Activated naive CD4-positive, alpha-beta T cell treated with Interleukin-2 at 50 U/mL for 16 hours (primary cell): ENCODE measurements around the gene TMEM63B.
"Not testable (repeated sequence)": the region's sequence is repeated elsewhere in the genome, so short reads cannot be mapped to it uniquely, and the experiment has no call there.

Experiments
- DNase-seq: peaks from one replicate; pipeline ENCODE4 v3.0.0-alpha.2; 2020

The TMEM63B gene

DNA sequence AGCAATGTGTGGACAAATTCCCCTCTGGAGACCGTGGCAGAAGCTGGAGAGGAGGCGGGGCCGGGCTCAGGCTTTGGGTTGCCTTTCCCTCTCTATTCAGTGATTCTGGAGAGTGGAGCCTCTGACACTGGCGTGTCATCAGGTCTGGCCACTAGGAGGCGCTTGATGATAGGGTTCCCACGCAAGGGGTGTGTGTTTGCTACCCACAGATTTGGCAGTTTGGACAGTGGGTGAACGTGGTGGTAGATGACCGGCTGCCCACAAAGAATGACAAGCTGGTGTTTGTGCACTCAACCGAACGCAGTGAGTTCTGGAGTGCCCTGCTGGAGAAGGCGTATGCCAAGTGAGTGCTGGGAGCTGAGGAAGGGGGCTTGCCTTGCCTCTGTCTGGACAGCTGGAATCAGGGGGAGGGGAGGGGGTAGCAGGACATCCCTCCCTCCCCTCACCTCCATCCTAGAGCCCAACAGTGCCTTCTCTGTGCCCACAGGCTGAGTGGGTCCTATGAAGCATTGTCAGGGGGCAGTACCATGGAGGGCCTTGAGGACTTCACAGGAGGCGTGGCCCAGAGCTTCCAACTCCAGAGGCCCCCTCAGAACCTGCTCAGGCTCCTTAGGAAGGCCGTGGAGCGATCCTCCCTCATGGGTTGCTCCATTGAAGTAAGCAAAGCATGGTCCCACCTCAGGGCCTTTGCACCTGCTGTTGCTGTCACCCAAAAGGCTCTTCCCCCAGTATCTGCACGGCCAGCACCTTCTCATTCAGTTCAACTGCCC is 45.6 kb downstream of the TMEM63B start:
- peak; percentile 81 for DNase-seq

DNA sequence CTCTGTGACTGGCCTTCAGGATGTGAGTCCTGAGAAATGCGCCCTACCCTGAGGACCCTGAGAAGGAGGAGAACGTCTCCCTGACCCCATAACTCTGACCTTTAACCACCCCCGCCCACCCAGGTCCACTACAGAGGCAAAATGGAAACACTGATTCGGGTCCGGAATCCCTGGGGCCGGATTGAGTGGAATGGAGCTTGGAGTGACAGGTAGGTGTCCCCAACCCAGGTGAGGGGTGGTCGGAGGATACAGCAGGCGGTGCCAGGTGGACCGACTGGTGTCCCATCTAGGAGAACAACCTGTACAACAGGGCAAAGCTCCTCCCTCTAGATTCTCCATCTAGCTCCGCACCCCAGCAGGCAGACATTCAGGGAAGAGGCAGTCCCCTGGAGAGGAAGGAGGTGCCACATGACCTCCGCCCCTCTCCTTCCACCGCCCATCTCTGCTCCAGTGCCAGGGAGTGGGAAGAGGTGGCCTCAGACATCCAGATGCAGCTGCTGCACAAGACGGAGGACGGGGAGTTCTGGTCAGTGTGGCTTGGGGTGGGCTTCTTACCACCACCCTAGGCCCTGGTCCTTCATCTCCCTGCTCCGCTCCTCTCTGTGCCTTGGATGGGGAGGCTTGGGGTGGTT is 48.9 kb downstream of the TMEM63B start:
- no peak for DNase-seq

DNA sequence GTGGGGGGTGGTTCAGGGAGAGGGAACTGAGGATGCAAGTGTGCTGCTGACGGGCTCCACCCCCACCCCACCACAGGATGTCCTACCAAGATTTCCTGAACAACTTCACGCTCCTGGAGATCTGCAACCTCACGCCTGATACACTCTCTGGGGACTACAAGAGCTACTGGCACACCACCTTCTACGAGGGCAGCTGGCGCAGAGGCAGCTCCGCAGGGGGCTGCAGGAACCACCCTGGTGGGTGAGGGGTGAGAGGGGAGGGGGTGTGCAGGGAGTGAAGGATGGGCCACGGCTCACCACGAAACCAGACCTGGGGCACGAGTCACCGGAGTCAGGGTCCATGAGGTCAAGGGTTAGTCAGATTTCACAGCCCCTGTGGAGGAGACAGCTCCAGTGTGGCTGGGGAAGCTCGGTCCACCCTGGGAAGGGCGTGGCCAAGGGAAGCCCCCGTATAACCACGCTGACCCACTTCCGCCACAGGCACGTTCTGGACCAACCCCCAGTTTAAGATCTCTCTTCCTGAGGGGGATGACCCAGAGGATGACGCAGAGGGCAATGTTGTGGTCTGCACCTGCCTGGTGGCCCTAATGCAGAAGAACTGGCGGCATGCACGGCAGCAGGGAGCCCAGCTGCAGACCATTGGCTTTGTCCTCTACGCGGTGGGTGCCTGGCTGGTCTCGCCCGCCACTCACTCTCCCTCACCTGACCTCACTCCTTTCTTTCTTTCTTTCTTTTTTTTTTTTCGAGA is 49.6 kb downstream of the TMEM63B start:
- no peak for DNase-seq

DNA sequence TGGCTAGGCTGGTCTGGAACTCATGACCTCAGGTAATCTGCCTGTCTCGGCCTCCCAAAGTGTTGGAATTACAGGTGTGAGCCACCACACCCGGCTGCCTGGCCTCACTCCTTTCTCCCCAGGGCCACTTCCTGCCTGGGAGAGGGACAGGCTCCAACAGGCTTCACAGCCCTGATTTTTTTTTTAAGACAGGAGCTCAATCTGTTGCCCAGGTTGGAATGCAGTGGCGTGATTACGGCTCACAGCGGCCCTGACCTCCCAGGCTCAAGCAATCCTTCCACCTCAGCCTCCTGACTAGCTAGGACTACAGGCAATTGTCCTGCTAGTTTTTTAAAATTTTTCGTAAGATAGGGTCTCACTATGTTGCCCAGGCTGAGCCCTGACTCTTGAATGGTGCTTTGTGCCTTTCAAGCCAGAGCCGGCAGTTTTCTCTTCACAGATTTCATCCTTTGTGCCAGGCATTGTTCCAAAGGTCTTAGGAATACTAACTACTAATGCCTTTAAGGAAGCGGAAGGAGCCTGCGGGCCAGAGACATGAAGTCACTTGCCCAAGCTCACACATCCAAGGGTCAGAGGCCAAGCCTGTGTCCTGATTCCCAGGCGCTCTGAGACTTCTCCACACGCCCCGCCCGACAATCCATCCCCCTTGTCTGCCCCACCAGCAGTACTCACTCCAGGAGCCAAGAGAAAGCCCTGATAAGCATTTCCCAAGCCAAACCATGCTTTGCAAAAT is 50.5 kb downstream of the TMEM63B start:
- DNase-seq: no peak

DNA sequence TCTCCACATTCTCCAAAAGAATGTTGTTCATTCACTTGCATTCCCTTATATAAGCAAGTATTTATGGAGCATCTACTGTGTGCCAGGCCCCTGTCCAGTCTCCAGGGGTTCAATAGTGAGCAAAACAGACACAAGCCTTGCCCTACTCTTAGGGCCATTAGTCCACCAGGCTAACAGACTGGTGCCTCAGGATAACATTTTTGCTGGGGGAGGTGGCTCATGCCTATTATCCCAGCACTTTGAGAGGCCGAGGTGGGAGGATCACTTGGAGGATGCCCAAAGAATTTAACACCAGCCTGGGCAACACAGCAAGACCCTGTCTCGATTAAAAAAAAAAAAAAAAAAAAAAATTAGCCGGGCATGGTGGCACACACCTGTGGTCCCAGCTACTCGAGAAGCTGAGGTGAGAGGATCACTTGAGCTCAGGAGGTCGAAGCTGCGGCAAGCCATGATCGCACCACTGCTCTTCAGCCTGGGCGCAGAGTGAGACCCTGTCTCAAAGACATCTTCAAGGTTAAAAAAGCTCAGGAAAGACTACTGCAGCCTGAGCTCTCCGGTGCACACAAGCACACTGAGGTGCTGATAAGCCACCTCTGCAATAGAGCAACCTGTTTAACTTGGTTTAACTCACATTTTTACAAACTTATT is 51.2 kb downstream of the TMEM63B start:
- DNase-seq: no peak

- no peak for DNase-seq
Observed at GRCh38 chr6:44179072-44179536, 51.8 kb downstream of the TMEM63B start.

DNA sequence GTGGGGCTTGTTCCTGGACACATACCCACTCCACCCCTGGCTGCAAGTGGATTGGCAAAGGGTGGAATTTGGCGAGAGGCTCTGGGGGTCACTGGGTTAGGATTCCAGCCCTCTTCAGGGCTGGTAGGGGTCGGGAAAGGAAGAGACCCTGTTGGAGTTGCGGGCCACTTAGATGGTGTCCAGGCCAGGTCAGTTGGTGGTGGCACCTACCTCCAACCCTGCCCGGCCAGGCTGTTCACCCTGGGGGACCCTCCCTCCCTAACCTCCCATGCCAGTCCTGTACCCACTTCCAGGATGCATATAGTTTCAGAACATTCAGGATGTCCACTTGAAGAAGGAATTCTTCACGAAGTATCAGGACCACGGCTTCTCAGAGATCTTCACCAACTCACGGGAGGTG is 52.3 kb downstream of the TMEM63B start:
- no peak for DNase-seq

GRCh38 chr6:44180406-44180805 is 53.1 kb downstream of the TMEM63B start:
- DNase-seq: no peak

DNA sequence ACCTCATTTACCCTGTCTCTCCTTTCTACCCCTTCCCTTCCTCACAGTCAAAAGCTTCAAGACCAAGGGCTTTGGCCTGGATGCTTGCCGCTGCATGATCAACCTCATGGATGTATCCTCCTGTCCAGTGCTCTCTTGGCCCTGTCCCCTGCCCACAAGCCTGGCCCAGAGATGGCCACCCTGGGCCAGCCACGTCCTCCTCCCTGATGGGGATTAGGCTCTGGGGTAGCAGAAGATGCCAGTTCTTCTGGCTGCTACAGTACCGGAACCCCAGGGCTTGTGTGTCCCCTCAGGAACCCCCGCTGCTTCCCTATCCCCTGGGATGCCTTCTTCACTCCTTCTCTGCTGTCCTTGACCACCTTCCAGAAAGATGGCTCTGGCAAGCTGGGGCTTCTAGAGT is 53.5 kb downstream of the TMEM63B start:
- DNase-seq: no peak

DNA sequence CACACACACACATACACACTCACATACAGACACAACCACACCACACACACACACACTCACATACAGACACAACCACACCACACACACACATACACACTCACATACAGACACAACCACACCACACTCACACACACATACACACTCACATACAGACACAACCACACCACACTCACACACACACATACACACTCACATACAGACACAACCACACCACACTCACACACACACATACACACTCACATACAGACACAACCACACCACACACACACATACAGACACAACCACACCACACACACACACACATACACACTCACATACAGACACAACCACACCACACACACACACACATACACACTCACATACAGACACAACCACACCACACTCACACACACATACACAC is 54.4 kb downstream of the TMEM63B start:
- not testable (repeated sequence) for DNase-seq

- no peak for DNase-seq
Observed at GRCh38 chr6:44182911-44183390, 55.6 kb downstream of the TMEM63B start.

DNA sequence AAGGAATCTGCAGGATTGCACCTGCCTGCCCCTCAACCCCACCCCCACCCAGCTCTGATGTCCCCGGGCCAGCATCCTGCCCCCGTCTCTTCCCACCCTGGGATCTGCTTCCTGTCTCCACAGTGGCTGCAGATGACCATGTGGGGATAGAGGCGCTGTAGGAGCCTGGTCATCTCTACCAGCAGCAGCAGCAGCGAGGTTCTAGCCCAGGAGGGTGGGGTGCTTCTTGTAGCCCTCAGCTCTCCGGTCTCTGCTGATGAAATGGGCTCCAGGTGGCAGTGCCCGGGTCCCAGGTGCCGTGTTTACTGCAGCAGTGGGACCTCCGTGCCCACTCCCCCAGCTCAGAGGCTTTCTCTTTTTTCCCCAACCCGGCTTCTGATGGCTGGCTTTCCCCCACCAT is 56.4 kb downstream of the TMEM63B start:
- DNase-seq: no peak

DNA sequence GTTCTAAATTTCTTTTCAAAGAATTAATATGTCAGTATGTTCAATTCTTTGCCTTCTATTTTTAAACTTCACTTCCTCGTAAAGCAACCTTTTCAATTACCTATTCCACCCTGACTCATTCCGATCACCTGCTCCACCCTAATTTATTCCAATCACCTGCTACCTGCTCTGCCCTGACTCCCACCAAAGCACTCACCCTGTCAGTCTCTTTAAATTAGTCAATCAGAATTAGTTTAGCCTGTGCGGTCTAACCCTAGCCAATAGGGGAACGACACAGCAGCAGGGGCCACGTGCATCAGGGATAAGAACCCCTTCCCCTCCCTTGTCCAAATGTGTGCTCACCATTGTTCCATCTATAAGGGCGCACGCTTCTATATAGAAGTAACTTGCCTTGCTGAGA is 58.0 kb downstream of the TMEM63B start:
- not testable (repeated sequence) for DNase-seq

DNA sequence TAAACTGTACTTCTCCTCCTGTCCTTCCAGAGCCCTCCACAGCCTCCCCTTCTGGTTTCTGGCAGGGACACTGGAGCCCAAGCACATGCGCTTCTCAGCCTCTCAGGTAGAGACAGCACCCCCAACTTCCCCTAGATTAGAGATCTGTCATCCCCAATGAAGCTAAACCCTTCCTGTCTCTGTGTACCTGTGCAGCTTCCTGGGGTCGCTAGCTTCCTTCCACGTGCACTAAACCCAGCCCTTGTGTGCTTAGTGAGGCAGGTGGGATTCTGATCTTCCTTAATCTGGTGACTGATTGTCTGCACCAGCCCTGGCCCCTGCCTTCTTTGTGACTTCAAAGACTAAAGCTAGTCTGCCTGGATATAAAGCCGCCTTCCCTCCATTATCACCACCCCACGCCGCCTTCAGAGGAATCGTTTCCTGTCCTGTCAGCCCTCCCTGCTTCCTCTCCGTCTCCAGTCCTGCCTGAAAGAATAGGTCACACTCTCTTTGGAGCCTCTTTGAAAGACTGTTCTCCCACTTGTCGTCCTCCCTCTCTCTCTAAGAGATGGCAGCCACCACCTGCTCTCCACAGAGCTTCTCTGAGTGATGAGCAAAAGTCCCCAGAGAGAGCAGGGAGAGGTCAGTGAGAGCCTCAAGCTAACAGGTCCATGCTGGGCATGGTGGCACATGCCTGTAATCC is 58.7 kb downstream of the TMEM63B start:
- no peak for DNase-seq

GRCh38 chr6:44186635-44187025 is 59.3 kb downstream of the TMEM63B start:
- no peak for DNase-seq

DNA sequence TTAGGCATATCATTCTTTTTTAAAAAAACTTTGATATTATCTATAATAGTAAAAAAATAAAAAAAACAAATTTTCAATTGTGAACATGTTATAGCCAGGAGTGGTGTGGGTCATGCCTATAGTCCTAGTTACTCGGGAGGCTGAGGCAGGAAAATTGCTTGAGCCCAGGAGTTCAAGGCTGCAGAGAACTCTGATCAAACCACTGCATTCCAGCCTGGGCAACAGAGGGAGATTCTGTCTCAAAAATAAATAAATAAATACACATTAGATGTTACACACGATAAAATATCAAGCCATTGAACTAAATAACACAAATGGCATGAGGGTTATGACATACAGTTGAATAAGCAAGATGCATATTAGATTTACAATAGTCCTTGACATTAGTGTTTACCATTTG is 61.5 kb downstream of the TMEM63B start:
- DNase-seq: no peak

DNA sequence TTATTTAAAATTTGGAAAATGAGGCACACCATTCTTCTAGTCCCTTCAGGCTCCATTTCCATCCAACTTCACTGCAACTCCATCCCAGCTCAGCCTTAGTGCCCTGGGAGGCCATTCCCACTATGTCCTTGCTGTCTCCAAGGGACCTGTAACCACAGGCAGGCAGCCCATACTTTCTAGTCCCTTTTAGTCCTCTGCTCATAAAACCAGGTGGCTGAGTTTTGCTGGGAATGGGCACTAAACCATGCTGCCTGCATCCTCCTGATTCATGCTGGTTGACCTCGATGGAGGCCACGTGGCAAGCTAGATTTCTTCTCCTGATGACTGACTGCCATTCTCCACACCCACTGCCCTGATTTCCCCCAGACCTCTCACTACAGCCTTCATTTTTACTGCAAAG is 61.9 kb downstream of the TMEM63B start:
- no peak for DNase-seq

GRCh38 chr6:44190715-44191114 is 63.4 kb downstream of the TMEM63B start:
- DNase-seq: no peak

DNA sequence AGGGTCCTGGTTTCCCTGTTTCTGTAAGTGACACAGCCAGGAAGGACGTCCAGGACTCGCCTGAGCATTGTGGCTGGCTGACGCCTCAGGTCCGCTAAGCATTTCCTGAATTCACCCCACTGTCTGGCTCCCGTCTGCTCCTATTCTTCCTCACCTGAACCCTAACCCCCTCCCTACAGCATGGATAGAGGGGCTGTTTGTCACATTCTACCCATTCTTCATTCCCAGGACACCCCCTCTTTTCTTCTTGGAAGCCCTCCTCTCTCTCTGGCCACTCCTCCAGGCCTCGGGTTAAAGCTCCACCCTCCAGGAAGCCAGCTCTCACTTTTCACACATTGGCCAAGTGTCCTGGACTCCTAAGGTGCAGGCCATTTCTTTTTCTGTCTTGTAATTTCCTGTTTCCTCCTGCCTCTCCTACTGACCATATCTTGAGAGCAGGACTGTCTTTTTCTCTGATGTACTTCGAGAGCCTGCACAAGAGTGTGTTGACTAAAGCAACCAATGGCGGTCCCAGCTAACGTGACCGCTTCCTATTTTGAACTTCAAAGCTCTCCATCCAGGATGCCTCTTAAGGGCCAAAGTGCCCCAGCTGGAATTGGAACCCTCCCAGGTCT is 65.2 kb downstream of the TMEM63B start:
- DNase-seq: no peak

DNA sequence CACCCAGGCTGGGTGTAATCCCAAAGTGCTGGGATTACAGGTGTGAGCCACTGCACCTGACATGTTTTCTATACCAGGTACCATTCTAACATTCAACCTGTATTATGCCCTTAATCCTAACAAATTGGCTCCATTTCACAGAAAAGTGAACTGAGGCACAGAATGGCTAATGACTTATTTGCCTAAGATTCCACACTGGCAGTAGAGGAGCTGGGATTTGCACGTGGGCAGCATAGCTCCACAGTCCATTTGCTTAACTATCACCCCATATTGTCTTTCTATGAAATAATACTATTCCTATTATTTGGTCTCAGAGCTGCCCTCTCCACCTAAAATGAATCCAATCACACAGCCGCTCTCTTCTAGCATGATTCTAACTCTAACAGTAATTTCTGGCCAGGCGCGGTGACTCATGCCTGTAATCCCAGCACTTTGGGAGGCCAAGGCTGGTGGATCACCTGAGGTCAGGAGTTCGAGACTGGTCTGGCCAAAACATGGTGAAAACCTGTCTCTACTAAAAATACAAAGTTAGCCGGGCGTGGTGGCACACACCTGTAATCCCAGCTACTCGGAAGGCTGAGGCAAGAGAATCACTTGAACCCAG is 66.1 kb downstream of the TMEM63B start:
- no peak for DNase-seq

- DNase-seq: no peak
Observed at GRCh38 chr6:44194326-44194725, 67.0 kb downstream of the TMEM63B start.
